ENCODE data around the gene RXRG. TPM values are rescaled to one million over a fixed set of nuclear protein-coding genes. Genes with fewer than 3 reads are reported as not detected.

The RXRG gene
- total RNA-seq, 1 experiment from 2014 or later: not detected

GRCh38 chr1:165387961-165388360 is 57.0 kb downstream of the RXRG start:
- CTCF ChIA-PET: interaction anchor here (0.9 kb wide), 1 partner anchor 21 kb away, joined by 3 read pairs; no protein-coding TSS in a partner anchor

GRCh38 chr1:165387505-165387904 is 57.4 kb downstream of the RXRG start:
- no peak for DNase-seq (ENCODE audit: low read depth, low spot score)
- RAD21 ChIA-PET (ENCODE audit: low non-redundant PET in 1 of 2, low total read pairs in 2 of 2, uncharacterized antibody in 2 of 2, unreplicated experiment in 2 of 2): no interaction called here
- H3K9me3 ChIP-seq (ENCODE audit: control insufficient read depth in 1 of 2, insufficient read depth in 1 of 2, low read depth in 1 of 2, low read length in 2 of 2): no peaks in the 10 kb centered on the region
- POLR2A ChIA-PET: no interaction called here
- H3K27ac ChIP-seq (ENCODE audit: low read depth, low read length): no peak overlapping the region
- peaks cover 48% of the 10 kb centered on the region for H3K27me3 ChIP-seq (ENCODE audit: insufficient read depth, low read length)
- peaks cover 0 to 7% of the 10 kb centered on the region in 2 experiments; a peak in 2 of 4 replicates for H3K4me1 ChIP-seq (ENCODE audit: control insufficient read depth in 1 of 2, insufficient read depth in 2 of 2, low read length in 2 of 2)
- H3K36me3 ChIP-seq (ENCODE audit: control insufficient read depth in 1 of 2, insufficient read depth in 2 of 2, low read length in 2 of 2): no peaks in the 10 kb centered on the region
- no peaks in the 10 kb centered on the region for H3K79me2 ChIP-seq (ENCODE audit: insufficient read depth, low read length)
- no peak overlapping the region for H3K9ac ChIP-seq (ENCODE audit: low read length)
- no peaks in the 10 kb centered on the region for H4K20me1 ChIP-seq (ENCODE audit: insufficient read depth)
- no peak overlapping the region for H3K4me2 ChIP-seq (ENCODE audit: low read length)
- H2AFZ ChIP-seq (ENCODE audit: low read depth, low read length, poor library complexity, severe bottlenecking): no peak overlapping the region
- ATAC-seq: no peak
- TF ChIP-seq CEBPB (IDR thresholded peaks at IDR 0.05; ENCODE audit: low read depth): no peak
- no peak for TF ChIP-seq ZFX (IDR thresholded peaks at IDR 0.05)
- no peak for TF ChIP-seq TCF7L2 (IDR thresholded peaks at IDR 0.05; ENCODE audit: borderline replicate concordance, extremely low read depth, insufficient read depth, insufficient read length)
- no peak for TF ChIP-seq CBX3 (IDR thresholded peaks at IDR 0.05; ENCODE audit: low read depth)
- no peak for TF ChIP-seq ZBTB33 (IDR thresholded peaks at IDR 0.05; ENCODE audit: extremely low read depth, insufficient replicate concordance, low read length)
- no peaks in the 10 kb centered on the region for H3K9me2 ChIP-seq (ENCODE audit: insufficient read depth)
- intact Hi-C loops (cut with micrococcal nuclease): no loop called here
- CTCF ChIA-PET: interaction anchor here (0.9 kb wide), 1 partner anchor 20 kb away, joined by 3 read pairs; no protein-coding TSS in a partner anchor
- H3K4me3 ChIP-seq (replicated peaks in 1 of 2; ENCODE audit: low read depth in 1 of 2, low read length in 2 of 2): no peak overlapping the region
- BruUV-seq (replicated peaks): no TSS peak

More at GRCh38 chr1:165387961-165388360, 57.0 kb downstream of the RXRG start:
- Histone ChIP-seq H3K9me2 (ENCODE audit: insufficient read depth) (no peaks in the 10 kb centered on the region), H3K4me1 (ENCODE audit: control insufficient read depth in 1 of 2, insufficient read depth in 2 of 2, low read length in 2 of 2) (peaks cover 0 to 7% of the 10 kb centered on the region in 2 experiments; a peak in 2 of 4 replicates), H3K9me3 (ENCODE audit: control insufficient read depth in 1 of 2, insufficient read depth in 1 of 2, low read depth in 1 of 2, low read length in 2 of 2) (no peaks in the 10 kb centered on the region), H4K20me1 (ENCODE audit: insufficient read depth) (no peaks in the 10 kb centered on the region), H3K36me3 (ENCODE audit: control insufficient read depth in 1 of 2, insufficient read depth in 2 of 2, low read length in 2 of 2) (no peaks in the 10 kb centered on the region), H3K4me3 (replicated peaks in 1 of 2; ENCODE audit: low read depth in 1 of 2, low read length in 2 of 2) (no peak overlapping the region), H3K27me3 (ENCODE audit: insufficient read depth, low read length) (peaks cover 48% of the 10 kb centered on the region), H3K27ac (ENCODE audit: low read depth, low read length) (no peak overlapping the region), H3K9ac (ENCODE audit: low read length) (no peak overlapping the region), H3K79me2 (ENCODE audit: insufficient read depth, low read length) (no peaks in the 10 kb centered on the region), H3K4me2 (ENCODE audit: low read length) (no peak overlapping the region), H2AFZ (ENCODE audit: low read depth, low read length, poor library complexity, severe bottlenecking) (no peak overlapping the region)
- no peak for ATAC-seq
- POLR2A ChIA-PET: no interaction called here
- BruUV-seq (replicated peaks): no TSS peak
- TF ChIP-seq JUND (IDR thresholded peaks at IDR 0.05) (no peak), FOSL1 (IDR thresholded peaks at IDR 0.05; ENCODE audit: low read depth) (no peak), MAX (IDR thresholded peaks at IDR 0.05) (no peak), TCF7L2 (IDR thresholded peaks at IDR 0.05; ENCODE audit: borderline replicate concordance, extremely low read depth, insufficient read depth, insufficient read length) (no peak)
- no peak for DNase-seq (ENCODE audit: low read depth, low spot score)
- intact Hi-C loops (cut with micrococcal nuclease): no loop called here
- RAD21 ChIA-PET (ENCODE audit: low non-redundant PET in 1 of 2, low total read pairs in 2 of 2, uncharacterized antibody in 2 of 2, unreplicated experiment in 2 of 2): no interaction called here

All from HCT116 (cell line).